Thyroid gland (tissue), 4 donors: ENCODE data around the gene ALS2. TPM values are rescaled to one million over a fixed set of nuclear protein-coding genes. Genes with fewer than 3 reads are reported as not detected.
"Not testable (repeated sequence)": the region's sequence is repeated elsewhere in the genome, so short reads cannot be mapped to it uniquely, and the experiment has no call there.

Experiments used
- DNase-seq, 2 donors: peaks; one replicate each; pipeline ENCODE4 v3.0.0-alpha.2; 2019
- H3K27ac ChIP-seq, 3 donors: fragments of 200-600 bp; sonication (generic); 1 replicate in 2 of 3; 2 replicates in 1 of 3; pipeline ENCODE4 v1.5.1; 2016 to 2019; ENCODE audit warnings: mild to moderate bottlenecking in 1 of 3, moderate library complexity in 1 of 3
- H3K27me3 ChIP-seq: fragments of 200-600 bp; sonication (generic); one replicate; pipeline ENCODE4 v1.5.1; 2019
- H3K36me3 ChIP-seq, 2 donors: fragments of 200-600 bp; sonication (generic); one replicate each; pipeline ENCODE4 v1.5.1; 2016 to 2019
- H3K4me1 ChIP-seq, 2 donors: fragments of 200-600 bp; sonication (generic); one replicate each; pipeline ENCODE4 v1.5.1; 2017 to 2019
- H3K4me3 ChIP-seq, 3 donors: fragments of 200-600 bp; sonication (generic); replicated peaks in 1 of 3; 1 replicate in 2 of 3; 2 replicates in 1 of 3; pipeline ENCODE4 v1.5.1; 2016; ENCODE audit warnings: mild to moderate bottlenecking in 1 of 3
- H3K9me3 ChIP-seq: fragments of 200-600 bp; sonication (generic); one replicate; pipeline ENCODE4 v1.5.1; 2017
- POLR2A ChIP-seq, 2 donors: fragments of 450-650 bp; IDR thresholded peaks; one replicate each; pipeline ENCODE4 v1.6.1; 2017; ENCODE audit warnings: antibody characterized with exemption in 2 of 2, mild to moderate bottlenecking in 2 of 2, moderate library complexity in 1 of 2
- WGBS, 2 donors: methylation state at CpG; one replicate each; pipeline ENCODE4 v1.1.5; 2017; 5-methylcytosine and 5-hydroxymethylcytosine counted together
- intact Hi-C: fragments of 100-400 bp; cut with DNase I; formaldehyde crosslinking; loops from one replicate; pipeline ENCODE4 v1.15.1; 2023
- total RNA-seq, 4 donors: library from RNA; depleted of rRNA; stranded (reverse); fragments of >200 nt; gene quantifications; one replicate each; pipeline ENCODE4 v1.2.3, GENCODE V29; 2016
- TF ChIP-seq, protein P1 (sequence below), 6 experiments: fragments of 200-600 bp in 3 of 6; fragments of 450-650 bp in 3 of 6; sonication (generic) in 3 of 6; IDR thresholded peaks; one replicate each; pipeline ENCODE4 v1.5.1; 2016 to 2019; ENCODE audit warnings: antibody characterized with exemption in 6 of 6, mild to moderate bottlenecking in 2 of 6, inconsistent platforms in 1 of 6, moderate library complexity in 1 of 6

Gene ALS2
- total RNA-seq, 4 donors from 2014 or later: 20.9 to 37.6 (median 29.9) TPM

DNA sequence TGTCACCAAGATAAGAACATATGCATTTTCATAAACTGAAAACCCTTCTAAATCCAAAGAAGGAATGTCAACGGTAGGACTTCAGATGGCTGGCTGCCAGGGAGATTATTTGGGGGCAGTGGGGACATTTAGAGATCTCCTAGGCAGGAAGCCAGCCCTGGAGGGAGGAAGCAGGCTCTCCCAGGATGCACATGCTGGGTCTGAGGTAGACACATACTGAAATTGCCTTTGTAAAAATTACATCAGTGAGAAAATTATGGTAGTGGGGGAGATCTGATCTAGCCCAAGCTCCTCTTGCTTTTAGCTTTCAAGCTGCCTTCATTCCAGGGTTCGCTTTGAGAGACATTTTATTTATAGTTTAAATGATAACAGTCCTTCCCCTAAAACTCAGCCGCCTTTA, 106.4 kb downstream of the ALS2 start:
- Histone ChIP-seq H3K4me3 (no peak overlapping the region), H3K9me3 (no peaks in the 10 kb centered on the region), H3K36me3 (no peaks in the 10 kb centered on the region), H3K4me1 (no peaks in the 10 kb centered on the region), H3K27me3 (no peaks in the 10 kb centered on the region), H3K27ac (no peak overlapping the region)
- 70 to 81% methylated on average over 3 of the region's 3 CpGs for WGBS, 2 donors
- no peak for DNase-seq
- no peak for TF ChIP-seq POLR2A (IDR thresholded peaks at IDR 0.05)
- TF ChIP-seq, protein P1, sequence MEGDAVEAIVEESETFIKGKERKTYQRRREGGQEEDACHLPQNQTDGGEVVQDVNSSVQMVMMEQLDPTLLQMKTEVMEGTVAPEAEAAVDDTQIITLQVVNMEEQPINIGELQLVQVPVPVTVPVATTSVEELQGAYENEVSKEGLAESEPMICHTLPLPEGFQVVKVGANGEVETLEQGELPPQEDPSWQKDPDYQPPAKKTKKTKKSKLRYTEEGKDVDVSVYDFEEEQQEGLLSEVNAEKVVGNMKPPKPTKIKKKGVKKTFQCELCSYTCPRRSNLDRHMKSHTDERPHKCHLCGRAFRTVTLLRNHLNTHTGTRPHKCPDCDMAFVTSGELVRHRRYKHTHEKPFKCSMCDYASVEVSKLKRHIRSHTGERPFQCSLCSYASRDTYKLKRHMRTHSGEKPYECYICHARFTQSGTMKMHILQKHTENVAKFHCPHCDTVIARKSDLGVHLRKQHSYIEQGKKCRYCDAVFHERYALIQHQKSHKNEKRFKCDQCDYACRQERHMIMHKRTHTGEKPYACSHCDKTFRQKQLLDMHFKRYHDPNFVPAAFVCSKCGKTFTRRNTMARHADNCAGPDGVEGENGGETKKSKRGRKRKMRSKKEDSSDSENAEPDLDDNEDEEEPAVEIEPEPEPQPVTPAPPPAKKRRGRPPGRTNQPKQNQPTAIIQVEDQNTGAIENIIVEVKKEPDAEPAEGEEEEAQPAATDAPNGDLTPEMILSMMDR (IDR thresholded peaks at IDR 0.05): no peak
- intact Hi-C loops: no loop called here

DNA sequence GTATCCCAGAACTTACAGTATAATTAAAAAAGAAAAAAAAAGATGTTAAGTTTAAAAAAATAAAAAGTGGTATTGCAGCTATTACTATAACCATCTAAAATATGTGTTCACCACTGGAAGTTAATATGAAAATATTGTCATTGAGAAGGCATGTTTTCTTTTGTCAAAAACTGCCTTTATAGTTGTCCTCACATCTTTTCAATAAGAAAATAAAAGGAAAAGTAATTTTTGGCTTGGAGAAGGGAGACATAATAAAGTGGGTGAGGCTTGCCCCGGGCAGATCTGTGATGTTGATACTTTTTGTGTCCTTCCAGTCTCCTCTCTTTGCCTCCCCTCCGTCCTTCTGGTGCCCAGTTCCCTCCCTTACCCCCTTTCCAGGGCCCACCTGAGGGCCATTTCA, 107.2 kb downstream of the ALS2 start:
- TF ChIP-seq POLR2A (IDR thresholded peaks at IDR 0.05): no peak
- TF ChIP-seq, protein P1 (IDR thresholded peaks at IDR 0.05): no peak
- H3K4me3 ChIP-seq: no peak overlapping the region
- no peak overlapping the region for H3K27ac ChIP-seq
- no peaks in the 10 kb centered on the region for H3K9me3 ChIP-seq
- intact Hi-C loops: no loop called here
- 81 to 83% methylated on average over 2 of the region's 2 CpGs for WGBS, 2 donors
- no peaks in the 10 kb centered on the region for H3K27me3 ChIP-seq
- DNase-seq: no peak
- no peaks in the 10 kb centered on the region for H3K36me3 ChIP-seq
- no peaks in the 10 kb centered on the region for H3K4me1 ChIP-seq

DNA sequence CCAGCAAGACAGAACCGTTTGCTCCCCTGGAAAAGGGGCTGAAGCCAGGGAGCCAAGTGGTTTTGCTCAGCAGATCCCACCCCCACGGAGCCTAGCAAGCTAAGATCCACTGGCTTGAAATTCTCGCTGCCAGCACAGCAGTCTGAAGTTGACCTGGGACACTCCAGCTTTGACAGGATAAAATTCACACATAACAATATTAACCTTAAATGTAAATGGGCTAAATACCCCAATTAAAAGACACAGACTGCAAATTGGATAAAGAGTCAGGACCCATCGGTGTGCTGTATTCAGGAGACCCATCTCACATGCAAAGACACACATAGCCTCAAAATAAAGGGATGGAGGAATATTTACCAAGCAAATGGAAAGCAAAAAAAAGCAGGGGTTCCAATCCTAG, 109.5 kb downstream of the ALS2 start:
- DNase-seq, H3K36me3 ChIP-seq, H3K4me1 ChIP-seq, intact Hi-C loops, H3K9me3 ChIP-seq, H3K27me3 ChIP-seq, H3K27ac ChIP-seq, H3K4me3 ChIP-seq: not testable (repeated sequence)
- 51 to 53% methylated on average over 4 of the region's 4 CpGs for WGBS, 2 donors

DNA sequence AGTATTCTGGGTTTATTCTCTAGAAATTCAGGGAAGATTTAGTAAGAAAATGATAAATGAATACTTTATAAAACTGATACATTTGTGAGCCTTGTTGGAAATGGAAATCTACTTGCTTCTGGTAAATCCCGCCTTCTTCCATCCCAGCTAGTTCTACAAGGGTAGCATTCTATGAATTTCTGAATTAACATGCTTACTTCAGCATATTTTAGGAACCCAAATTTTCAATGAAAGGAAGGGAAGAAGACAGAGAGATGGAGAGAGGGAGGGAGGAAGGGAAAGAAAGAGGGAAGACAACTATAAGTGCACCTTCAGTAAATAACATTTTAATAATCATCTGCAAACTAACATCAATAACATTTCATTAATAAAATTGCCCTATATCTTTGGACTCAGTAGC, 110.9 kb downstream of the ALS2 start:
- H3K9me3 ChIP-seq: no peaks in the 10 kb centered on the region
- no peak for DNase-seq
- no peaks in the 10 kb centered on the region for H3K36me3 ChIP-seq
- WGBS, 2 donors: 96% methylated on average over 1 of the region's 1 CpG
- H3K27me3 ChIP-seq: no peaks in the 10 kb centered on the region
- H3K4me3 ChIP-seq: no peak overlapping the region
- intact Hi-C loops: no loop called here
- H3K4me1 ChIP-seq: no peaks in the 10 kb centered on the region
- TF ChIP-seq POLR2A (IDR thresholded peaks at IDR 0.05): no peak
- TF ChIP-seq, protein P1 (IDR thresholded peaks at IDR 0.05): no peak
- H3K27ac ChIP-seq: no peak overlapping the region

DNA sequence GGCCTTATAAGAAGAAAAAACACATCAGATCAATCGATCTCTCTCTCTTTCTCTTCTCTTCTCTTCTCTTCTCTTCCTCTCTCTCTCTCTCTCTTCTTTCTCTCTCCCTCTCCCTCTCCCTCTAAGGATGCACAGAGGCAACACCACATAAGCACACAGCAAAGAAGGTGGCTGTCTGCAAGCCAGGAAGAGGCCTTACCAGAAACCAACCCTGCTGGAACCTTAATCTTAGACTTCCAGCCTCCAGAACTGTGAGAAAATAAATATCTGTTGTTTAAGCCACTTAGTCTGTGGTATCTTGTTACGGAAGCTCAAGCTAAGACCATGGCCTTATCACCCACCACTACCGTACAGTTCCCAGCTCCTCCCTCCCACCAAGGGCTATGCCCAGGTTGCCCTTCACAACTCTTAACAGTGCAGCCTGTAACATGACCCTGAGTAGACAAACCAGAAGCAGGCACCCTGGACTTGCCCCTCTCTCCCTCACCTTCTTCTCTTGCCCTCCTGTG, 112.3 kb downstream of the ALS2 start:
- TF ChIP-seq, protein P1 (IDR thresholded peaks at IDR 0.05): no peak
- Histone ChIP-seq H3K9me3 (no peaks in the 10 kb centered on the region), H3K36me3 (no peaks in the 10 kb centered on the region), H3K27ac (no peak overlapping the region), H3K4me1 (no peaks in the 10 kb centered on the region), H3K27me3 (no peaks in the 10 kb centered on the region), H3K4me3 (no peak overlapping the region)
- intact Hi-C loops: no loop called here
- 63 to 84% methylated on average over 3 of the region's 3 CpGs for WGBS, 2 donors
- no peak for DNase-seq

DNA sequence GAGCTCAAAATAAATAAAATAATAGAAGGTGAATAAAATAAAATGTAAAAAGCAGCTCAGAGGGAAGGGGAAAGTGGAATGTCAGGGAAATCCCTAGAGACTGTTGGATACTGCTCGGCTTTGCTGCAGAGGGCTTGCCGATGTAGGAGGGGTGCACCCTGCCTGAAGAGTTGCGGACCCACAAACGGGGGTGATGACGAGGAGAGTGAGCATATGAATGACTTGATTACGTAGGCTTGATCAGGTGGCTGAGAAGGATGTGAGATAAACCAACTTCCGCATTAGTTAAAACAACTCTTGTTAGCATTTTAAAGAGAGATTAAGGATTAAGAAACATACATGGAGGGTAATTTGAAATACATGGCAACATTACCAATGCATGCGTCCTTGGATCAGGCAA, 116.4 kb downstream of the ALS2 start:
- Histone ChIP-seq H3K4me3 (no peak overlapping the region), H3K27ac (no peak overlapping the region), H3K36me3 (no peaks in the 10 kb centered on the region), H3K4me1 (no peaks in the 10 kb centered on the region), H3K27me3 (no peaks in the 10 kb centered on the region), H3K9me3 (no peaks in the 10 kb centered on the region)
- 77 to 84% methylated on average over 8 of the region's 8 CpGs for WGBS, 2 donors
- TF ChIP-seq, protein P1 (IDR thresholded peaks at IDR 0.05): no peak
- TF ChIP-seq POLR2A (IDR thresholded peaks at IDR 0.05): no peak
- intact Hi-C loops: no loop called here
- DNase-seq: no peak
